HepG2 (cell line): ENCODE results near the gene CLTA. TPM values are rescaled to one million over a fixed set of nuclear protein-coding genes. Genes with fewer than 3 reads are reported as not detected.

ENCODE experiments used
- ARNTL ChIP-seq: sonication (generic); formaldehyde crosslinking; IDR thresholded peaks from 2 replicates; pipeline ENCODE4 v1.4.0; 2020; ENCODE audit warnings: mild to moderate bottlenecking, missing genetic modification reagents
- ETV5 ChIP-seq: IDR thresholded peaks from 2 replicates; pipeline ENCODE4 v1.6.1; 2018; ENCODE audit warnings: missing biosample characterization, missing genetic modification reagents, inconsistent platforms, borderline replicate concordance
- HNF1A ChIP-seq, 2 experiments: sonication (generic) in 1 of 2; formaldehyde crosslinking in 1 of 2; IDR thresholded peaks; 2 replicates each; pipeline versions ENCODE4 v1.4.0 to v1.6.1; 2016 to 2020; ENCODE audit warnings: borderline replicate concordance in 1 of 2, low read depth in 1 of 2, mild to moderate bottlenecking in 1 of 2, missing genetic modification reagents in 1 of 2
- HOXA5 ChIP-seq: sonication (generic); formaldehyde crosslinking; IDR thresholded peaks from 2 replicates; pipeline ENCODE4 v1.4.0; 2020; ENCODE audit warnings: missing genetic modification reagents
- NFIC ChIP-seq: IDR thresholded peaks from 2 replicates; pipeline ENCODE4 v1.6.1; 2012; ENCODE audit warnings: mild to moderate bottlenecking, low read length, inconsistent platforms
- PHF21A ChIP-seq: sonication (generic); formaldehyde crosslinking; IDR thresholded peaks from 2 replicates; pipeline ENCODE4 v1.5.0; 2020; ENCODE audit warnings: mild to moderate bottlenecking, missing genetic modification reagents
- PRPF4 ChIP-seq: fragments of 200-400 bp; formaldehyde crosslinking; IDR thresholded peaks from 2 replicates; pipeline ENCODE4 v1.6.1; 2016; ENCODE audit warnings: low read length, low read depth; ENCODE audit not compliant: poor library complexity, severe bottlenecking
- TEF ChIP-seq: sonication (generic); formaldehyde crosslinking; IDR thresholded peaks from 2 replicates; pipeline ENCODE4 v1.5.0; 2020; ENCODE audit warnings: missing genetic modification reagents
- TRAFD1 ChIP-seq: sonication (generic); formaldehyde crosslinking; IDR thresholded peaks from 2 replicates; pipeline ENCODE4 v1.5.1; 2020; ENCODE audit warnings: missing genetic modification reagents, mild to moderate bottlenecking, borderline replicate concordance
- ZBTB38 ChIP-seq: sonication (generic); formaldehyde crosslinking; IDR thresholded peaks from 2 replicates; pipeline ENCODE4 v1.5.1; 2020; ENCODE audit warnings: mild to moderate bottlenecking, missing genetic modification reagents
- ZNF180 ChIP-seq: sonication (generic); formaldehyde crosslinking; IDR thresholded peaks from 2 replicates; pipeline ENCODE4 v1.4.0; 2020; ENCODE audit warnings: low read depth, missing genetic modification reagents, borderline replicate concordance
- ZNF24 ChIP-seq: fragments of 450-650 bp; IDR thresholded peaks from 2 replicates; pipeline ENCODE4 v1.6.1; 2017; ENCODE audit warnings: antibody characterized with exemption, mild to moderate bottlenecking
- ZNF430 ChIP-seq: sonication (generic); formaldehyde crosslinking; IDR thresholded peaks from 2 replicates; pipeline ENCODE4 v1.9.0; 2021; ENCODE audit warnings: mild to moderate bottlenecking, missing genetic modification reagents
- ZNF687 ChIP-seq: sonication (generic); formaldehyde crosslinking; IDR thresholded peaks from 2 replicates; pipeline ENCODE4 v1.5.1; 2020; ENCODE audit warnings: mild to moderate bottlenecking, missing genetic modification reagents, moderate library complexity
- ZNF749 ChIP-seq: sonication (generic); formaldehyde crosslinking; IDR thresholded peaks from 2 replicates; pipeline ENCODE4 v1.8.0; 2022; ENCODE audit warnings: mild to moderate bottlenecking, missing genetic modification reagents, moderate library complexity, borderline replicate concordance
- ZNF790 ChIP-seq: sonication (generic); formaldehyde crosslinking; IDR thresholded peaks from 2 replicates; pipeline ENCODE4 v1.8.0; 2022; ENCODE audit warnings: missing genetic modification reagents, mild to moderate bottlenecking, borderline replicate concordance
- ZSCAN25 ChIP-seq: sonication (generic); formaldehyde crosslinking; IDR thresholded peaks from 2 replicates; pipeline ENCODE4 v1.8.0; 2022; ENCODE audit warnings: mild to moderate bottlenecking, missing genetic modification reagents
- polyA plus RNA-seq, 8 experiments: library from polyadenylated mRNA; depleted of rRNA in 3 of 8; stranded (reverse) in 7 of 8; unstranded in 1 of 8; fragments of >200 nt; fragmentation: Illumina TruSeq in 4 of 8; extraction: Trizol in 4 of 8; gene quantifications; 2 replicates each; pipeline versions ENCODE4 v1.2.1 to v1.2.3, GENCODE V29; 2011 to 2016; ENCODE audit warnings: low read depth in 4 of 8, missing spikeins in 1 of 8, mixed read lengths in 1 of 8; ENCODE audit not compliant: insufficient read depth in 1 of 8
- total RNA-seq, 5 experiments: library from RNA; depleted of rRNA; stranded (reverse); fragments of >200 nt; fragmentation: Illumina TruSeq; extraction: Trizol; gene quantifications; 2 replicates each; pipeline ENCODE4 v1.2.3, GENCODE V29; 2016; ENCODE audit warnings: low read depth in 1 of 5

Gene CLTA
- total and polyA plus RNA-seq, 2 of the 13 experiments (the other 11 are each of a cell fraction or from before 2014, with no cell fraction given): 143 to 222 TPM

GRCh38 chr9:36258208-36258995, 67.7 kb downstream of the CLTA start, which contains the start of gene GNE (continued):
- TF ChIP-seq HOXA5 (CRISPR knock-in tag) (peak; percentile 64; the same call in 1 of the 2 replicates), ZNF687 (peak; percentile 95), ARNTL (CRISPR knock-in tag) (no peak), TEF (CRISPR knock-in tag) (0 out of 2 replicates have a peak, but pooled peaks have one; percentile 73), PRPF4 (no peak), ZNF790 (CRISPR knock-in tag) (no peak; the same call in 1 of the 2 replicates), PHF21A (CRISPR knock-in tag) (peak; percentile 92), ZSCAN25 (CRISPR knock-in tag) (peak; percentile 61; the same call in 1 of the 2 replicates), ZNF749 (CRISPR knock-in tag) (peak; percentile 75; the same call in 1 of the 2 replicates), ZNF24 (no peak), HNF1A (IDR thresholded peaks at IDR 0.05; ENCODE audit: low read depth) (no peak), HNF1A (CRISPR knock-in tag; IDR thresholded peaks at IDR 0.05; ENCODE audit: borderline replicate concordance) (peak; percentile 40; the same call in 1 of the 2 replicates), ZNF180 (CRISPR knock-in tag) (no peak), ZBTB38 (peak; percentile 73), NFIC (no peak), ETV5 (peak; percentile 34; the same call in 1 of the 2 replicates), TRAFD1 (CRISPR knock-in tag) (no peak), ZNF430 (CRISPR knock-in tag) (0 out of 2 replicates have a peak, but pooled peaks have one; percentile 38)
